GM21360 (cell line): ENCODE results near the gene SYNDIG1L.
"Not testable (repeated sequence)": the region's sequence is repeated elsewhere in the genome, so short reads cannot be mapped to it uniquely, and the experiment has no call there.

Source experiments
- ATAC-seq: cut with Tn5 transposase; IDR thresholded peaks from one replicate; pipeline ENCODE4 v1.9.1; 2021; ENCODE audit warnings: mild to moderate bottlenecking, moderate library complexity; ENCODE audit not compliant: unreplicated experiment

The SYNDIG1L gene

DNA sequence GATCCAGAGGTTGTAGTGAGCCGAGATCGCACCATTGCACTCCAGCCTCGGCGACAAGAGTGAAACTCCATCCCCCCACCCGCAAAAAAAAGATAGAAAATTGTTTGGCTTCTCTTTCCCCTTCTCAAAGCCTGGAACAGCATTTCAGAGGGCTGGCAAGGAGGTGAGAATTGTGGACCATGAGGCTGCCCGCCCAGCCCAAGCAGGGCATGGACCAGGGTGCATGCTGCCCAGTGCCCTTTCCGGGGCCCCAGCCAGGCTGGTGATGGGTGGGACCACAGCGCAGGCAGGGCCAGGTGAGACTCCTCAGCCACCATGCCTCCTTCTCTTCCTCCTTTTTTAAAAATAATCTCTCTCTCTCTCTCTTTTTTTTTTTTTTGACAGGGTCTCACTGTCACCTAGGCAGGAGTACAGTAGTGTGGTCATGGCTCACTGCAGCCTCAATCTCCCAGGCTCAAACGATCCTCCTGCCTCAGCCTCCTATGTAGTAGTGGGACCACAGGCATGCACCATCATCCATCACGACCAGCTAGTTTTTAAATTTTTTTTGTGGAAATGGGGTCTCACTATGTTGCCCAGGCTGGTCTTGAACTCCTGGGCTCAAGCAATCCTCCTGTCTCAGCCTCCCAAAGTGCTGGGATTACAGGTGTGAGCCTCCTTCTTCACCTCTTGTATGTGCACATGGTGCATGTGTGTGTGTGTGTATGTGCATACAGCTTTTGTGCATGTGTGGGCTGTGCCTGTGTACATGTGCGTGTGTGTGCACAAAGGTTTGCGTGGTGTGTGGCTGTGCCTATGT lies 22.2 kb downstream of the SYNDIG1L start:
- no peak for ATAC-seq

DNA sequence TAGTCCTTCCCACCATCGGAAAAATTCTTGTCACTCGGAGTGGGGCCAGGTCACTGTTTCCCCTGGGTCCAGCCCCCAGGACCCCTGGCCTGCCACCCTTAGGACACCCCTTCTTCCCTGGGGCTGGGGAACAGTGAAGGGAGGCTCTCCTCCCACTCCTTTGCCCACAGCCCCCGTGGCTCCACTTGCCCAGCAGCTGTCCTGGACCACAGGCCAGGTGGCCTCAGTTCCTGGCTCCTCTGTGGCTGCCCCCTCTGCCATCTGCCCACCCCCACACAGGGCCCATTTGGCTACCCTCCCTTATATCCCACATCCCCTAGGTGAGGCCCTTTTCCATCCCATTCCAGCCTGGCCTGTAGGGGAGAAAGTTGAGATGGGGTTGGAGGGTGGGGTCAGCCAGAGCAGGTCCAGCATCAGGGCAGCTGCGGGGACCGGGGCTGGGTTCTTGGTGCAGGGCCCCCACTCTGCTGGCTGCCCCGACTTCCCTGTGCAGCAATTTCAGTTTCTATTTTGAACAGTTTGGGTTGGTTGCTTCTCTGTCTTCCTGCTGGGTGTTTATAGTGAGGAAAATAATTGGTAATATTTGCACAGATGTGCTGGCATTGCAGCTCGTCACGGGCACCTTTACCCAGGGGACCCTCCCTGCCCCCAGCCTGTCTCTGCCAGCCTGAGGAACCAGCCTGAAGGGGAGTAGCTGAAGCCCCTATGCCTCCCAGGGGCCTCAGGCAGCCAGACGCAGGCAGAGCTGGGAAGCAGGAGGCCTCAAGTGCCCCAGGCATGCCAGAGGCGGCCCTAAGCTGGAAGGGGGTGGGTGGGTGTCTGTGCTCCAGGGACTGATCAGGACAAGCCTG lies 23.4 kb downstream of the SYNDIG1L start:
- no peak for ATAC-seq

DNA sequence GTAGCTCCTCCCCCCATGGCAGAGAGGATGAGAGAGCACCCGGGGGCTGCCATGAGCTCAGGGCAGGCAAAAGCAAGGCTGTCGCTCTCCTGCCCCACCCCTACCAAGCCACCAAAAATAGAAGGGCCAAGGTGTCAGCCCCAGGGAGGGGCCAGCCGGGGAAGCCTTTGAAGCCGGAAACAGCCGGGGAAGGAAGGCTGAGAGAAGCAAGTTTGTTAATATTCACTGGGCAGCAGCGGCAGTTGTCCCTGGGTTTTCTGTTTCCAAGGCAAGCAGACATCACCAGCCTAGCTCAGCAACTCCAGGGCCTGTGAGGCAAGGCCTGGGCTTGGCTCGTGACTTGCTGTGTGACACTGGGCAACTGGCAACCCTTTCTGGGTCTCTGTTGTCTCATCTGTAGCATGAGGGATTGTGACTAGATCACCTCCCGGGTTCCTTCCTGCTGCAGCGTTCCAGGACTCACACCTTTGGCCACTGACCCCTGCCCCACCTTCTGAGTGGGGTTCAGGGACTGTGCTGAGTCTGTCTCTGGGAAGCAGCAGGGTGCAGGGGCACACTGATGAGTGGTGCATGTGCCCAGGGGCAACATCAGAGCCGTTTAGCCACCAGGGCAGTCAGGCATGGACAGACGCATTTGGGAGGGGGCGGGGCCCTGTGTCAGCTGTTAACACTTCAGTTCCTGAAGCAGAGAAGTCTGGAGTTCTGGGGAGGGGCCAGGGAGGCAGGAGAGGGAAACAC lies 24.3 kb downstream of the SYNDIG1L start:
- ATAC-seq: peak; percentile 70

DNA sequence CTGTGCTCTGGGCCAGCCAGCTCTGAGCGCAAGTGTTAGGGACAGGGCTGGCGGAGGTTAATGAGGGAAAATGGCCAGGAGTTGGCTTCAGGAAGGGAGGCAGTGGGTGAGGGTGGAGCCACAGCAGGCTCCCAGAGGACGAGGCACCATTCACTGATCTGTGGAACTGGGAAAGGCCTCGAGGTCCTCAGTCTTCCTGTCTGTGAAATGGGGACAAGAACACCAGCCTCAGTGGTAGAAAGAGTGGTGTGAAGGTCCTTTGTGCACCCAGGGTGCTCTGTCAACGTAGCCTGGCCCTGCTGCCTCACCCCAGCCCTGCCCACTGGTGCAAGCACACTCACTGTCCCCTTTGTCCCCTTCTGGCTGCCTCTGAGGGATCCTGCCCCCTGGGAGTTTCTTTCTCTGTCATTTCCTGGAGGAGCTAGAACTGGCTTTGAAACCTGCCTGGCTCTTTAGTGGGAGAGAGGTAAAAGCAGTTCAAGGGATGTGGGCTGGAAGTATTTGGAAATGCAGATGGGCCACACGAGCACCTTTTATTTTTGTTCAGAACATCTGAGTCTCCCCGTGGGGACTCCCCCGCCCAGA lies 25.0 kb downstream of the SYNDIG1L start:
- ATAC-seq: no peak

DNA sequence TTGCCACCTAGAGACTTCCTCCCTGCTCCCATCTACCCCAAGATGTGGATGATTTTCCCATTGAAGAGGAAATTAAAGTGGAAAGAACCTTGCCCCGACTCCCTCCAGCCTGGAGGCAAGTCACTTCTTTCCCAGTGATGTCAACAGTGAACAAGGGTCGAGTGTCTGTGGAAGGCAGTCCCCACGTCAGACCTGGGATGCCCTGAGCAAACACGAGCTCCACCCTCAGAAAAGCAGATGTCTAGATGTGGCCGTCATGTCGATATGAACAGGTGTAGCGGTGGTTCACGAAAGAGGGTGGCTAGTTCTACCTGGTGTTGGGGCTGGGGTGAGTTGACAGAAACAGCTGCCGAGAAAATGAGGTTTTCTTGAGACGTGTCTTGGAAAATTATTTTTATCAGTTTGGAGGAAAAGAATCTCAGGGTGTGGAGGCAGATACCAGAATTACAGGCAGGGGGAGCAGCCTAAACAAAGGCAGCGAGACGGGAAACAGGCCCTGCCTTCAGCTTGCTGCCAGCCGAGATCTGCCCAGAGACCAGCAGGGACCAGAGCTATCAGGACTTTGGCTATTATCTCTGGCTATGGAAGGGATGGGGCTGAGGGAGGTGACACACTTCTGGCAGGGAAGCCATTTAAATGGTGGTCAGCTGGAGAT lies 25.9 kb downstream of the SYNDIG1L start:
- no peak for ATAC-seq

DNA sequence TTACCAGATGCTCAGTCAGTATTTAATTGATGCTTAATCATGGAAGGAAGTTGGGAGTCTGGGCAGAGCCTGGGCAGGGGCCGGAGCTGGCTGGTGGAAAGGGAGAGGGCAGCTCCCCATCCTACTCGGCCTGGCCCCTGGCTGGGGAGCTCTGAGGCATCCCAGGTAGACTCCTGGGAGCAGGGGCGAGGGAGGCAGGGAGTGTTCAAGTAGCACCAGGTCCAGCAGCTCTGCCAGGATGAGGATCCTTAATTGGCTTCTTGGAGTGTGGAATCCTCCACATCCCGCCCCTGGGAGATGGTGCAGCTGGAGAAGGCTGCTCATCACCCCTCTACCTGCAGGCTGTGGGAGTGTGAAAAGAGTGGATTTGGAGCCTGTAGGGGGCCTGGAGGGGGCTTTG lies 30.9 kb downstream of the SYNDIG1L start:
- ATAC-seq: no peak

DNA sequence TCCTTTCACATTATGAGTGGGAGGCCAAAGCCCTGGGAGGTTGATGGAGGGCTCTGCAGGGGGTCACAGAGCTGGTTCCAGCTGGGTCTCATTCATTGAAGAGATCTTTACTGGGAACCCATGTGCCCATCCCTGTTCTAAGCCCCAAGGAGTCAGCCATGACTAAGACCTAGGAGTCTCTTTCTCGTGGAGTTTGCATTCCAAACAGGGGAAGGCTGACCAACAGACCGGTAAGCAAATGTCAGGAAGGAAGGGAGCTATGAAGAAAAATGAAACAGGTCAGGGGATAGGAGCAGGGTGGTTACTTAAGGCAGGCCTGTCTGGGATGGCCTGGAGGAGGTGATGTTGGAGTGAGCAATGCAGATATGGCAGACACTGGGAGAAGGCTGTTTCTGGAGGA lies 31.5 kb downstream of the SYNDIG1L start:
- ATAC-seq: no peak

DNA sequence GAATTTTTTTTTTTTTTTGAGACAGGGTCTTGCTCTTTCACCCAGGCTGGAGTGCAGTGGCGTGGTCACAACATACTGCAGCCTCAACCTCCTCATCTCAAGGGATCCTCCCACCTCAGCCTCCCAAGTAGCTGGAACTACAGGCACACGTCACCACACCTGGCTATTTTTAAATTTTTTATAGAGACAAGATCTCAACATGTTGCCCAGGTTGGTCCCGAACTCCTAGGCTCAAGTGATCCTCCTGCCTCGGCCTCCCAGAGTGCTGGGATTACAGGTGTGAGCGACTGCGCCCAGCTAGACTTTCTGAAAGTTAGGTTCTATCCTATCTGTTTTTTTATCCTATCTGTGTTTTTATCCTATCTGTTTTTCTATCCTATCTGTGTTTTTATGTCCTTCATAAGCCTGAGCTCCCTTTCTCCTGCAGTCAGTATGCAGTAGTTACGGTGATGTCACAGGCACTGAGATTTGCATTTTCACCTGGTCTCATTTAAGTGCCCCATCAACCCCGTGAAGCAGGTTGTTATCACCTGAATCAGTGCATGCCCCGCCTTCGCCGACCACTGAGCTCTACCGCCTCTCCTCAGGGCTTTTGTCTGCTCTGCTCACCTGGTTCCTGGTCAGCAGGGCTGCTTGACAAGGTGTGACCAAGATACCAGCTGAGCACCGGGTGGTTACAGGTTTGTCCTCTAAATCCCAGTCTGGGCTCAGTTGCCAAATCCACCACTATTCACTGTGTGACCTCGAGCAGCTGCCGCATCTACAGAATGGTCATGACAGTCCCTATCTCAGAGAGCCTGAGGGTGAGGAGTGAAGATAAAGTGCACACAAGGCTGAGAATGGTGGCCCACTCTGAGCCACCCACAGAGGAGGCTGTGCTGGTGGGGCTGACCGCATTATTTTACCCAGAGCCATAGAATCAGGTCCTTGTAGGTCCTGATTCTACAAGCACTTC lies 33.1 kb downstream of the SYNDIG1L start:
- ATAC-seq: no peak

DNA sequence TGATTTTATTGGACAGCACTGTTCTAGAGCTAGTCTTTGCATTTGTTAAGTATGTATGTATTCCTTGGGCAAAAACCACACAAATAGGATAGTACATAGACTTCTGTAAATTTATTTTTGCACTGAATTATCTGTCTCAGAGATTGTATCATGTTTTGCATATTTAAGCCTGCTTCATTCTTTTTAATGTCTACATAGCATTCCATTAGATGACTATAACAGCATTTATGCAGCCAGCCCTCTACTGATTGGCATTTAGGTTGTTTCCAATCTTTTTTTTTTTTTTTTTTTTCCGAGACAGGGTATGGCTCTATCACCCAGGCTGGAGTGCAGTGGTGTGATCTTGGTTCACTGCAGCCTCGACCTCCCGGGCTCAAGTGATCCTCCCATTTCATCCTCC lies 34.5 kb downstream of the SYNDIG1L start:
- no peak for ATAC-seq

DNA sequence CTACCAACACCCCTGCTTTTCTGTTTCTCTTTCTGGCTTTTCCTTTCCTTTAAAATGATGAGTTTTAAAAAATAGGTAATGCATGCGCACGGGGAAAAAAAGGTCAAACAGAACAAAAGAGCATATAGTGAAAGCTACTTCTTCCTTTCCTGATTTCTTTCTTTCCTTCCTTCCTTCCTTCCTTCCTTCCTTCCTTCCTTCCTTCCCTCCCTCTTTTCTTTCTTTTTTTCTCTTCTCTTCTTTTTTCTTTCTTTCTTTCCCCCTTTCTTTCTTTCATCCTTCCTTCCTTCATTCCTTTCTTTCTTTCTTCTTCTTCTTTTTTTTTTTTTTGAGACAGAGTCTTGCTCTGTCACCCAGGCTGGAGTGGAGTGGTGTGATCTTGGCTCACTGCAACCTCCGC lies 35.5 kb downstream of the SYNDIG1L start:
- ATAC-seq: not testable (repeated sequence)

DNA sequence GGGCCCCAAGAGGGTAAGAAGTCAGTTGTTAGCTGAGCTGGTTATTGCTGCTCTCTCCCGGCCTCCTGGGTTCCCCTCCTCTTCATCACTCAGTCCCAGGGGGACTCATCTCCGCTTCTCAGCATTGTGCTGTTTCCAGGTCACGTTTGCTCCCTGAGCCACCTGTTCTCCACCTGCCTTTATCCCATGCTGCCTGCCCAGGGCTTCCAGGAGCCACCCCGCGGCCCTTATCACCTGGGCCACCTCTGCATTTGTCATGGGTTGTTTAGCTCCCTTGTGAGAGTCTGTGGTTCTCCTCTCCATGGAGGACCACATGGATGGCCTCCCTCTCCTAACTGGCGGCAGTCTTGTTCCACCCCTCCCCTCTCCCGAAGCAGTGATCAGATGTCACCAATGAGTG lies 36.0 kb downstream of the SYNDIG1L start:
- no peak for ATAC-seq

DNA sequence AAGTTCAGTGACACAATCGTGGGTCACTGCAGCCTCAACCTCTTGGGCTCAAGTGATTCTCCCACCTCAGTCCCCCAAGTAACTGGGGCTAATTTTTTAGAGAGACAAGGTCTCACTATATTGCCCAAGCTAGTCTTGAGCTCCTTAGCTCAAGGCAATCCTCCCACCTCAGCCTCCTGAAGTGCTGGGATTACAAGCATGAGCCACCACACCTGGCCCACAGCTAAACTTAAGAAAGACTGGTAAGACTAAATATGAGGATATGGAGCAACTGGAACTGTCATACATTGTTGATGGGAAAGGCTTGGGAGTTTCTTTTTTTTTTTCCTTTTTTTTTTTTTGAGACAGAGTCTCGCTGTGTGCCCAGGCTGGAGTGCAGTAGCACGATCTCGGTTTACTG lies 43.8 kb downstream of the SYNDIG1L start:
- no peak for ATAC-seq

DNA sequence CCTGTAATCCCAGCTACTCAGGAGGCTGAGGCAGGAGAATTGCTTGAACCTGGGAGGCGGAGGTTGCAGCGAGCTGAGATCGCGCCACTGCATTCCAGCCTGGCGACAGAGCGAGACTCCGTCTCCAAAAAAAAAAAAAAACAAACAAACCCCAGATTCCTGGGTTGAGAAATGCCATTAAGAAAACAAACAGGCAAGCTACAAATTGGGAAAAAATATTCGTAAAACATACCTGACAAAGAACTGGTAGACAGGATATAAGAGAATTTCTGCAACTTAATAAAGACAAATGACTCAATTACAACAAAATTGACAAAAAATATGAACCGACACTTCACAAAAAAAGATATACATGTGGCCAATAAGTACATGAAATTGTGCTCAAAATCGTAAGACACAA lies 44.4 kb downstream of the SYNDIG1L start:
- ATAC-seq: not testable (repeated sequence)

DNA sequence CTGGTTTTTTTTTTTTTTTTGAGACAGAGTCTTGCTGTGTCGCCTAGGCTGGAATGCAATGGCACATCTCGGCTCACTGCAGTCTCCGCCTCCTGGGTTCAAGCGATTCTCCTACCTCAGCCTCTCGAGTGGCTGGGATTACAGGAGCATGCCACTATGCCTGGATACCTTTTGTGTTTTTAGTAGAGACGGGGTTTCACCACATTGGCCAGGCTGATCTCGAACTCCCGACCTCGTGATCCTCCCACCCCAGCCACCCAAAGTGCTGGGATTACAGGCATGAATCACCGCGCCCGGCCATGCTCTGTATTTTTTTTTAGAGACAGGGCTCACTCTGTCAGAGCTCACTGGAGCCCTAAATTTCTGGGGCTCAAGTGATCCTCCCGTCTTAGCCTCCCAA lies 45.2 kb downstream of the SYNDIG1L start:
- no peak for ATAC-seq

DNA sequence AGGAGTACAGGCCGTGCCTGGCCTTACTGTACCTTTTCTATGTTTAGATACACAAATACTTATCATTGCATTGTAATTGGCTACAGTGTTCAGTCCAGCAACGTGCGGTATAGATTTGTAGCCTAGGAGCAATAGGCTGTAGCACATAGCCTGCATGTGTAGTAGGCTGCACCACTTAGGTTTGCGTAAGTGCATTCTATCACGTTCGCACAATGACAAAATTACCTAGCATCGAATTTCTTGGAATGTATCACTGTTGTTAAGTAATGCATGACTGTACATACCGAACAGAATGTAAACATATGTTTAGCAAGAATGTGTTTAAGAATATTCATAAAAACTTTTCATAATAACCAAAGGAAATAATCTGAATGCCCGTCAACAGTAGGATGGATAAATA lies 45.8 kb downstream of the SYNDIG1L start:
- no peak for ATAC-seq

DNA sequence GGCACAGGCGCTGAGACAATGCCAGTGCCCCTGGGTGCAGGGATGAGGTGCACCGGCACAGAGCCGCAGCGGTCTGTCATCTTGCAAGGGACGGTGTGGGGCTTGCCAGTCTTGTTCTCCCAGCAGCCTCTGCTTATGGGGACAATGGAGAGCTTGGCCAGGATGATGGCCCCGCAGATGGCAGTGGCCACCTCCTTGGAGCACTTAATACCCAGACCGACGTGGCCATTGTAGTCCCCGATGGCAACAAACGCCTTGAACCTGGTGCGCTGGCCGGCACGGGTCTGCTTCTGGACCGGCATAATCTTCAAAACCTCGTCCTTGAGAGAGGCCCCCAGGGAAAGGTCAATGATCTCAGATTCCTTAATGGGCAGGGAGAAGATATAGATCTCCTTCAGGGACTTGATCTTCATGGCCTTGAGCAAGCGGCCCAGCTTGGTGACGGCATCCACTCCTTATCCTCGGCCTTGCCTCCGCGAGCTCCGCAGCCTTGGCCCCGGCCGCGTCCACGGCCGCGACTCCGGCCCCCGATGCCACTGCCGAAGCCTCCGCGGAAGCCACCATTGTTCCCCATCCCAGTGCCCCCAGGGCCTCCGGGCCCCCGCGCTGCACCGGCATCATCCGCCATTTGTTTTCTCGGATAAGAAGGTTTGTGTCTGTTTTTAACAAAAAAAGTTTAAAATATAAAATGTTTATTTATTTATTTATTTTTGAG lies 47.9 kb downstream of the SYNDIG1L start:
- no peak for ATAC-seq

DNA sequence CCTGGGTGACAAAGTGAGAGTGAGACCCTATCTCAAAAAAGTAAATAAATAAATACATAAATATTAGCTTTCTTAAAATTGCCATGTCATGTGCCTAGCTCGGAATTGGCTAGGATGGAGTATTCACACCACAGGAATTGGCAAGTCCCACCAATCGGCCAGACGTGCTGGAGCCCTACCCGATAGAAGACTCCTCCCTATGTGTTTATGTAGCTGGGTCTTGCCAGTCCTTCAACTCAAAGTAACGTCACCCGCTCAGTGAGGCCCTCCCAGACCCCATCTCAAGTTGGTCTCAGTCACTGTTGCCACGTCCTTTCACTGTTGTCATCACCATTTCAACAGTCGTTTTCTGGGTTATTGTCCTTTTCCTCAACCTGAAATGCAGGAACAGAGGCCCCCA lies 57.6 kb downstream of the SYNDIG1L start:
- no peak for ATAC-seq

DNA sequence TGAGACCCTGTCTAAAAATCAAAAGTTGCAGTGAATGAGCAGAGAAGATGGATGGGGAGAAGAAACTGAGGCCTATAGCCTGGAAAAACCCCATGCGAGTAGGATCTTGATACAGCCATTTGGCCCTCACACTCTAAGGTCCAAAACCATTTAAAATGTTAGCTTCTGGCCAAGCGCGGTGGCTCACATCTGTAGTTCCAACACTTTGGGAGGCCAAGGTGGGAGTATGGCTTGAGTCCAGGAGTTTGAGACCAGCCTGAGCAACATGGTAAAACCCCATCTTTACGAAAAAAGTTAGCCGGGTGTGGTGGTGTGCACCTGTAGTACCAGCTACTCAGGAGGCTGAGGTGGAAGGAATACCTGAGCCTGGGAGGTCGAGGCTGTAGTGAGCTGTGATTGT lies 58.0 kb downstream of the SYNDIG1L start:
- no peak for ATAC-seq
